ENCODE data around the gene KANSL1. TPM values are rescaled to one million over a fixed set of nuclear protein-coding genes. Genes with fewer than 3 reads are reported as not detected.

The KANSL1 gene
- total and polyA plus RNA-seq, 10 of the 15 experiments (the other 5 are each of a cell fraction or from before 2014, with no cell fraction given), result 4.7 to 60.6 (median 28.0) TPM

GRCh38 chr17:46036491-46036890 lies 156.7 kb downstream of the KANSL1 start:
- H2AFZ ChIP-seq (ENCODE audit: control insufficient read depth, low read depth, low read length), result no peak overlapping the region
- no peak for DNase-seq (ENCODE audit: low read depth, low spot score)
- H4K20me1 ChIP-seq (ENCODE audit: control insufficient read depth, insufficient read depth), result no peaks in the 10 kb centered on the region
- SMC1A ChIA-PET (ENCODE audit: uncharacterized antibody, unreplicated experiment), result interaction anchor here (0.7 to 2.0 kb wide), 3 partner anchors 138 to 176 kb away, joined by 3 to 7 read pairs (median 3); no protein-coding TSS in a partner anchor
- CTCF ChIA-PET, result interaction anchor here (1.0 to 4.4 kb wide), 4 partner anchors 9 to 177 kb away, joined by 3 to 38 read pairs (median 5); no protein-coding TSS in a partner anchor
- no peak overlapping the region for H3K9ac ChIP-seq (ENCODE audit: control insufficient read depth, insufficient read depth, low read length)
- WGBS (ENCODE audit: insufficient coverage, insufficient replicate concordance, low lambda C conversion rate, missing lambda C conversion rate), result 98% methylated on average over 5 of the region's 6 CpGs
- no TSS peak for BruUV-seq (replicated peaks)
- no peaks in the 10 kb centered on the region for H3K9me3 ChIP-seq (replicated peaks; ENCODE audit: control insufficient read depth, insufficient read depth, low read length)
- intact Hi-C loops (cut with micrococcal nuclease; ENCODE audit: unreplicated experiment) (no loop called here), in situ Hi-C loops (cut with MboI) (no loop called here)
- H3K4me3 ChIP-seq, result no peak overlapping the region
- H3K36me3 ChIP-seq (ENCODE audit: control insufficient read depth in 2 of 2, insufficient read depth in 2 of 2, low read length in 1 of 2), result peaks cover 33 to 59% of the 10 kb centered on the region in 2 experiments
- H3K27me3 ChIP-seq (replicated peaks in 1 of 2; ENCODE audit: control insufficient read depth in 2 of 2, insufficient read depth in 2 of 2, low read length in 1 of 2), result no peaks in the 10 kb centered on the region
- H3K4me1 ChIP-seq (ENCODE audit: control insufficient read depth, insufficient read depth, low read length), result peaks cover 15% of the 10 kb centered on the region
- no peak for ATAC-seq
- H3K4me2 ChIP-seq (ENCODE audit: control insufficient read depth, insufficient read depth), result no peak overlapping the region
- no peak for TF ChIP-seq TCF7 (IDR thresholded peaks at IDR 0.05; ENCODE audit: borderline replicate concordance)
- no peak for TF ChIP-seq NFYB (IDR thresholded peaks at IDR 0.05; ENCODE audit: insufficient read depth, low read depth, low read length)
- TF ChIP-seq BCLAF1 (IDR thresholded peaks at IDR 0.05), result no peak
- TF ChIP-seq CEBPB (IDR thresholded peaks at IDR 0.05; ENCODE audit: borderline replicate concordance in 1 of 2, low read depth in 2 of 2, low read length in 2 of 2), result no peak
- no peak for TF ChIP-seq ZBTB11 (CRISPR knock-in tag; IDR thresholded peaks at IDR 0.05)
- TF ChIP-seq PAX8 (IDR thresholded peaks at IDR 0.05), result no peak
- TF ChIP-seq HCFC1 (IDR thresholded peaks at IDR 0.05; ENCODE audit: low read length), result no peak
- no peak for TF ChIP-seq FOXK2 (IDR thresholded peaks at IDR 0.05)
- no peak for TF ChIP-seq NR2C2 (IDR thresholded peaks at IDR 0.05; ENCODE audit: borderline replicate concordance, control insufficient read depth, insufficient read length, low read depth)
- TF ChIP-seq FOXM1 (IDR thresholded peaks at IDR 0.05; ENCODE audit: low read depth, low read length), result no peak
- no peak for TF ChIP-seq IKZF1 (conservative IDR thresholded peaks at IDR 0.05)
- no peak for TF ChIP-seq RELA (IDR thresholded peaks at IDR 0.05; ENCODE audit: borderline replicate concordance, partially characterized antibody)
- TF ChIP-seq SMAD5 (IDR thresholded peaks at IDR 0.05; ENCODE audit: low read depth), result no peak
- TF ChIP-seq SPI1 (IDR thresholded peaks at IDR 0.05; ENCODE audit: borderline replicate concordance, insufficient read depth, low read depth, low read length), result no peak
- TF ChIP-seq ZBED1 (IDR thresholded peaks at IDR 0.05; ENCODE audit: borderline replicate concordance), result no peak
- POLR2A ChIA-PET, result interaction anchor here (1.0 kb wide), 1 partner anchor 8 kb away, joined by 4 read pairs; no protein-coding TSS in a partner anchor
- H3K27ac ChIP-seq (ENCODE audit: control insufficient read depth, insufficient read depth), result no peak overlapping the region
- FAIRE-seq, result no peak
- no peaks in the 10 kb centered on the region for H3K79me2 ChIP-seq (ENCODE audit: control insufficient read depth, insufficient read depth, low read length)
- RAD21 ChIA-PET (ENCODE audit: unreplicated experiment), result interaction anchor here (1.2 kb wide), 1 partner anchor 9 kb away, joined by 4 read pairs; no protein-coding TSS in a partner anchor
